H1 (cell line): ENCODE results near the gene PREX1. TPM values are rescaled to one million over a fixed set of nuclear protein-coding genes. Genes with fewer than 3 reads are reported as not detected.

Source experiments
- CTCF ChIA-PET: fragments of 300-600 bp; sonication (Branson Sonifier 250); formaldehyde crosslinking; loops from one replicate; lab custom pipeline; 2021; ENCODE audit not compliant: partially characterized antibody; lab: Charles Lee
- POLR2A ChIA-PET: fragments of 300-600 bp; sonication (Branson Sonifier 250); formaldehyde crosslinking; loops from one replicate; lab custom pipeline; 2021; ENCODE audit warnings: inconsistent platforms; ENCODE audit not compliant: partially characterized antibody; lab: Charles Lee
- DNase-seq, 2 experiments: peaks; one replicate each; pipeline versions ENCODE4 v3.0.0 to v3.0.0-alpha.2; 2010 to 2022; ENCODE audit warnings: low spot score in 2 of 2, low read depth in 1 of 2, mixed read lengths in 1 of 2
- FAIRE-seq: peaks from 2 replicates; lab custom pipeline; 2011; peaks lifted over from hg19 to GRCh38; lab: Jason Lieb, UNC
- H2AFZ ChIP-seq: 2 replicates; pipeline ENCODE4 v1.8.1; 2012; ENCODE audit warnings: low read length, inconsistent platforms
- H2AK5ac ChIP-seq: 2 replicates; pipeline ENCODE4 v1.6.1; 2013; ENCODE audit warnings: low read depth, low read length
- H2BK120ac ChIP-seq: replicated peaks from 2 replicates; pipeline ENCODE3; 2013; ENCODE audit warnings: low read depth, low read length, inconsistent platforms
- H2BK12ac ChIP-seq: 2 replicates; pipeline ENCODE4 v1.6.1; 2013; ENCODE audit warnings: low read depth, low read length
- H2BK15ac ChIP-seq: 2 replicates; pipeline ENCODE4 v1.6.1; 2013; ENCODE audit warnings: low read length
- H2BK20ac ChIP-seq: 2 replicates; pipeline ENCODE4 v1.6.1; 2013; ENCODE audit warnings: low read length
- H2BK5ac ChIP-seq: 2 replicates; pipeline ENCODE4 v1.6.1; 2013; ENCODE audit warnings: low read depth, low read length
- H3K14ac ChIP-seq: 2 replicates; pipeline ENCODE4 v1.6.1; 2013; ENCODE audit warnings: inconsistent platforms; ENCODE audit not compliant: insufficient read length
- H3K18ac ChIP-seq: 2 replicates; pipeline ENCODE4 v1.6.1; 2013; ENCODE audit warnings: low read length; ENCODE audit errors: extremely low read depth
- H3K23ac ChIP-seq: 2 replicates; pipeline ENCODE4 v1.6.1; 2013; ENCODE audit warnings: inconsistent platforms; ENCODE audit not compliant: insufficient read length
- H3K23me2 ChIP-seq: 2 replicates; pipeline ENCODE4 v1.6.1; 2013; ENCODE audit warnings: low read depth, low read length
- H3K27ac ChIP-seq: 2 replicates; pipeline ENCODE4 v1.6.1; 2011; ENCODE audit warnings: low read depth, low read length, inconsistent platforms
- H3K27me3 ChIP-seq, 4 experiments: replicated peaks in 1 of 4; 1 replicate in 1 of 4; 2 replicates in 3 of 4; pipeline versions ENCODE4 v1.6.1 to v1.8.1; 2011 to 2013; ENCODE audit warnings: low read length in 3 of 4, mild to moderate bottlenecking in 3 of 4, inconsistent platforms in 2 of 4, mixed read lengths in 2 of 4, moderate library complexity in 1 of 4; ENCODE audit not compliant: control insufficient read depth in 3 of 4, insufficient read depth in 3 of 4; ENCODE audit errors: extremely low read depth in 1 of 4
- H3K36me3 ChIP-seq, 4 experiments: 2 replicates each; pipeline versions ENCODE4 v1.6.1 to v1.8.1; 2011 to 2013; ENCODE audit warnings: mild to moderate bottlenecking in 4 of 4, low read length in 3 of 4, moderate library complexity in 2 of 4, control low read depth in 1 of 4, inconsistent platforms in 1 of 4; ENCODE audit not compliant: insufficient read depth in 4 of 4, control insufficient read depth in 2 of 4
- H3K4ac ChIP-seq: replicated peaks from 2 replicates; pipeline ENCODE3; 2013; ENCODE audit warnings: low read length, low read depth, mixed read lengths, inconsistent platforms; ENCODE audit not compliant: insufficient read length
- H3K4me1 ChIP-seq, 4 experiments: replicated peaks in 1 of 4; 1 replicate in 1 of 4; 2 replicates in 3 of 4; pipeline versions ENCODE4 v1.6.1 to v1.8.1; 2011 to 2013; ENCODE audit warnings: low read length in 3 of 4, inconsistent platforms in 2 of 4, mixed read lengths in 1 of 4; ENCODE audit not compliant: insufficient read depth in 4 of 4, control insufficient read depth in 3 of 4
- H3K4me2 ChIP-seq, 2 experiments: 2 replicates each; pipeline versions ENCODE4 v1.6.1 to v1.8.1; 2011 to 2013; ENCODE audit warnings: low read depth in 2 of 2, low read length in 2 of 2, control low read depth in 1 of 2, inconsistent platforms in 1 of 2, mild to moderate bottlenecking in 1 of 2; ENCODE audit not compliant: insufficient read depth in 1 of 2
- H3K4me3 ChIP-seq, 4 experiments: fragments of 200-600, 300-600 bp in 1 of 4; sonication (generic), shearing (Covaris generic), sonication (Bioruptor Twin) in 1 of 4; 2 replicates each; pipeline versions ENCODE4 v1.5.1 to v1.8.1; 2011 to 2016; ENCODE audit warnings: low read length in 4 of 4, low read depth in 3 of 4, control low read depth in 2 of 4, inconsistent platforms in 2 of 4, mild to moderate bottlenecking in 2 of 4, mixed read lengths in 1 of 4, moderate library complexity in 1 of 4; ENCODE audit not compliant: insufficient read depth in 2 of 4; ENCODE audit errors: extremely low read depth in 1 of 4
- H3K56ac ChIP-seq: replicated peaks from 2 replicates; pipeline ENCODE3; 2013; ENCODE audit warnings: low read depth, mild to moderate bottlenecking, mixed read lengths, low read length, inconsistent platforms; ENCODE audit not compliant: insufficient read length
- H3K79me1 ChIP-seq: 2 replicates; pipeline ENCODE4 v1.6.1; 2013; ENCODE audit warnings: low read depth, low read length, control low read depth
- H3K79me2 ChIP-seq, 2 experiments: 2 replicates each; pipeline versions ENCODE4 v1.6.1 to v1.8.1; 2012 to 2013; ENCODE audit warnings: low read length in 2 of 2, mild to moderate bottlenecking in 2 of 2, inconsistent platforms in 1 of 2; ENCODE audit not compliant: insufficient read depth in 2 of 2, control insufficient read depth in 1 of 2
- H3K9ac ChIP-seq, 4 experiments: replicated peaks in 1 of 4; 1 replicate in 1 of 4; 2 replicates in 3 of 4; pipeline versions ENCODE4 v1.6.1 to v1.8.1; 2011 to 2013; ENCODE audit warnings: low read depth in 3 of 4, low read length in 3 of 4, control low read depth in 2 of 4, mild to moderate bottlenecking in 2 of 4, moderate library complexity in 2 of 4, inconsistent platforms in 1 of 4; ENCODE audit errors: extremely low read depth in 1 of 4
- H3K9me3 ChIP-seq, 2 experiments: 2 replicates each; pipeline versions ENCODE4 v1.6.1 to v1.8.1; 2012 to 2013; ENCODE audit warnings: mild to moderate bottlenecking in 2 of 2, moderate library complexity in 2 of 2, control low read depth in 1 of 2, inconsistent platforms in 1 of 2, low read depth in 1 of 2, low read length in 1 of 2, mixed read lengths in 1 of 2; ENCODE audit not compliant: insufficient read depth in 2 of 2
- H4K20me1 ChIP-seq, 2 experiments: replicated peaks in 1 of 2; 2 replicates each; pipeline versions ENCODE3 to v1.8.1; 2011 to 2013; ENCODE audit warnings: inconsistent platforms in 2 of 2, low read length in 2 of 2, mild to moderate bottlenecking in 1 of 2; ENCODE audit not compliant: insufficient read depth in 2 of 2, control insufficient read depth in 1 of 2
- H4K5ac ChIP-seq: 2 replicates; pipeline ENCODE4 v1.6.1; 2013; ENCODE audit warnings: low read length, low read depth, mixed read lengths, inconsistent platforms; ENCODE audit not compliant: insufficient read length
- H4K8ac ChIP-seq: 2 replicates; pipeline ENCODE4 v1.8.0; 2013; ENCODE audit warnings: mild to moderate bottlenecking, moderate library complexity, low read length, inconsistent platforms; ENCODE audit not compliant: insufficient read depth; ENCODE audit errors: extremely low read depth
- H4K91ac ChIP-seq: replicated peaks from 2 replicates; pipeline ENCODE3; 2013; ENCODE audit warnings: low read length, mixed read lengths, inconsistent platforms; ENCODE audit not compliant: insufficient read length
- BCL11A ChIP-seq, 2 experiments: IDR thresholded peaks; one replicate each; pipeline ENCODE4 v1.6.1; 2011; ENCODE audit warnings: low read depth in 2 of 2, low read length in 2 of 2, mild to moderate bottlenecking in 2 of 2
- GABPA ChIP-seq: IDR thresholded peaks from 2 replicates; pipeline ENCODE4 v1.6.1; 2011; ENCODE audit warnings: mild to moderate bottlenecking, low read length, moderate library complexity, borderline replicate concordance; ENCODE audit not compliant: insufficient read depth
- KDM5A ChIP-seq: fragments of 200-600 bp; IDR thresholded peaks from 2 replicates; pipeline ENCODE4 v1.7.1; 2012; ENCODE audit warnings: mild to moderate bottlenecking, low read length, inconsistent platforms, mixed read lengths
- ZNF274 ChIP-seq: IDR thresholded peaks from 2 replicates; pipeline ENCODE4 v1.7.0; 2012; ENCODE audit warnings: low read length, borderline replicate concordance; ENCODE audit errors: extremely low read depth
- WGBS, 2 experiments: shearing (Covaris generic) in 1 of 2; methylation state at CpG; one replicate each; pipeline versions ENCODE4 v1.1.6 to v1.1.7; 2013 to 2015; ENCODE audit warnings: low lambda C conversion rate in 2 of 2, mixed read lengths in 2 of 2, inconsistent platforms in 1 of 2, low coverage in 1 of 2, missing lambda C conversion rate in 1 of 2; ENCODE audit not compliant: insufficient replicate concordance in 2 of 2, insufficient coverage in 1 of 2, insufficient read length in 1 of 2; ENCODE audit errors: extremely low coverage in 1 of 2, missing lambda C conversion rate in 1 of 2; 5-methylcytosine and 5-hydroxymethylcytosine counted together
- polyA plus RNA-seq, 7 experiments: library from polyadenylated mRNA; depleted of rRNA in 3 of 7; stranded (reverse) in 5 of 7; unstranded in 2 of 7; fragments of >200 nt in 5 of 7; fragments of 200-250 nt in 2 of 7; gene quantifications; 1 replicate in 5 of 7; 2 replicates in 1 of 7; 4 replicates in 1 of 7; pipeline versions ENCODE4 v1.2.1 to v1.2.3, GENCODE V29; 2011 to 2013; ENCODE audit warnings: missing spikeins in 2 of 7, mixed read lengths in 2 of 7
- total RNA-seq: library from RNA; stranded (reverse); fragmentation: NEBNext Ultra II Directional; extraction: Animal tissue kit (Norgen Biotek cat#: 25700); gene quantifications from 2 replicates; pipeline ENCODE4 v1.2.1, GENCODE V29; 2021
- TF ChIP-seq, protein P1 (sequence below): IDR thresholded peaks from 2 replicates; pipeline ENCODE4 v1.6.1; 2011; ENCODE audit warnings: low read length, improper control_type of control experiment

The PREX1 gene
- total and polyA plus RNA-seq, 2 of the 8 experiments (the other 6 are each of a cell fraction or from before 2014, with no cell fraction given), result 10.7 to 12.8 TPM

DNA sequence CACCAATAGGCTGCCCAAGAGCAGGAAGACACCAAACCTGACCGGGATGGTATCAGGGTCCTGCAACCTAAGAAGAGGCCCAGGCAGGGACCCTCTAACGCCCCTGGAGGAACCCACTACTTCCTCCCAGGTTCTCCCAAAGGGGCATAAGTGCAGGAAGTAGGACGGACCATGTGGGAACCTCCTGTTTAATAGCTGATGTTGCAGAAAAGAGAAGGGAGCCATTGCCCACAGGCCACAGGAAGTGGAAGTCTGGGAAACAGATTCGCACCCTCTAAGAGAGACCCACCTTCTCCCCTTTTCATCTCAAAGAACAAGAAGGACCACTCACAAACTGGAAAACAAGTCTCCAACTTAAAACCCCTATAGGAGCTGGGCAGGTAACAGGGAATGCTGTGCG lies 18.1 kb downstream of the PREX1 start:
- CTCF ChIA-PET, result interaction anchor here (0.7 to 1.7 kb wide), 2 partner anchors 11 to 504 kb away, joined by 3 to 5 read pairs; no protein-coding TSS in a partner anchor
- no peaks in the 10 kb centered on the region for H3K36me3 ChIP-seq
- 95% methylated on average over 4 of the region's 5 CpGs; no CpG with 5 or more reads in 1 of the 2 experiments for WGBS, 2 experiments

More for the DNA sequence above, 18.1 kb downstream of the PREX1 start:
- Histone ChIP-seq H3K4me3 (no peak overlapping the region), H4K20me1 (no peaks in the 10 kb centered on the region), H3K18ac (no peak overlapping the region), H3K23ac (no peak overlapping the region), H2BK12ac (no peak overlapping the region), H3K23me2 (no peaks in the 10 kb centered on the region), H4K5ac (no peak overlapping the region), H3K56ac (no peak overlapping the region), H2BK15ac (no peak overlapping the region), H2AFZ (no peak overlapping the region), H3K14ac (no peak overlapping the region), H2BK120ac (no peak overlapping the region), H3K79me1 (peaks cover 2% of the 10 kb centered on the region; the same call in 1 of the 2 replicates), H3K4ac (no peak overlapping the region), H4K91ac (no peak overlapping the region), H3K9ac (no peak overlapping the region), H2BK20ac (no peak overlapping the region), H3K9me3 (no peaks in the 10 kb centered on the region), H3K4me1 (0 out of 7 replicates have a peak, but pooled peaks cover 0 to 2% (median 0%) of the 10 kb centered on the region in 4 experiments), H4K8ac (no peak overlapping the region), H3K27ac (no peak overlapping the region), H2BK5ac (no peak overlapping the region), H2AK5ac (no peak overlapping the region), H3K79me2 (no peaks in the 10 kb centered on the region), H3K27me3 (no peaks in the 10 kb centered on the region), H3K4me2 (no peak overlapping the region)
- DNase-seq (no peak), FAIRE-seq (no peak)
- POLR2A ChIA-PET, result no interaction called here
- TF ChIP-seq BCL11A (IDR thresholded peaks at IDR 0.05; ENCODE audit: low read depth in 2 of 2, low read length in 2 of 2) (no peak), ZNF274 (no peak), KDM5A (no peak), GABPA (no peak)
- TF ChIP-seq, protein P1, sequence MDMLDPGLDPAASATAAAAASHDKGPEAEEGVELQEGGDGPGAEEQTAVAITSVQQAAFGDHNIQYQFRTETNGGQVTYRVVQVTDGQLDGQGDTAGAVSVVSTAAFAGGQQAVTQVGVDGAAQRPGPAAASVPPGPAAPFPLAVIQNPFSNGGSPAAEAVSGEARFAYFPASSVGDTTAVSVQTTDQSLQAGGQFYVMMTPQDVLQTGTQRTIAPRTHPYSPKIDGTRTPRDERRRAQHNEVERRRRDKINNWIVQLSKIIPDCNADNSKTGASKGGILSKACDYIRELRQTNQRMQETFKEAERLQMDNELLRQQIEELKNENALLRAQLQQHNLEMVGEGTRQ, result no peak
- TF ChIP-seq, all 59 proteins: peak for 0
